Mesothelial cell of epicardium (in vitro differentiated cells): ENCODE measurements around the gene COL27A1. TPM values are rescaled to one million over a fixed set of nuclear protein-coding genes. Genes with fewer than 3 reads are reported as not detected.

Source experiments
- DNase-seq, 2 experiments: peaks; one replicate each; pipeline ENCODE4 v3.0.0; 2021; ENCODE audit warnings: low spot score in 2 of 2; ENCODE audit not compliant: unreplicated experiment in 2 of 2
- H3K27ac Mint-ChIP-seq: 2 replicates; pipeline ENCODE4 v1.8.0; 2021; ENCODE audit warnings: mixed read lengths
- H3K27me3 Mint-ChIP-seq: 2 replicates; pipeline ENCODE4 v1.8.0; 2021; ENCODE audit warnings: low read depth, mixed read lengths
- H3K36me3 Mint-ChIP-seq: 2 replicates; pipeline ENCODE4 v1.8.0; 2021; ENCODE audit warnings: mixed read lengths
- H3K4me1 Mint-ChIP-seq: 2 replicates; pipeline ENCODE4 v1.8.0; 2021; ENCODE audit warnings: mixed read lengths
- H3K4me3 Mint-ChIP-seq: 2 replicates; pipeline ENCODE4 v1.8.0; 2021; ENCODE audit warnings: mild to moderate bottlenecking, moderate library complexity, mixed read lengths
- H3K9me3 Mint-ChIP-seq: 2 replicates; pipeline ENCODE4 v1.8.0; 2021; ENCODE audit warnings: mixed read lengths
- total RNA-seq: library from RNA; stranded (reverse); gene quantifications from 3 replicates; pipeline ENCODE4 v1.2.1, GENCODE V29; 2021
- TF ChIP-seq, protein P1 (sequence below): fragments of 200-600 bp; sonication (generic); IDR thresholded peaks from one replicate; pipeline ENCODE4 v1.5.0; 2021; ENCODE audit warnings: antibody characterized with exemption; ENCODE audit not compliant: unreplicated experiment

COL27A1 gene
- total RNA-seq, 1 donor from 2014 or later, result 138 TPM

DNA sequence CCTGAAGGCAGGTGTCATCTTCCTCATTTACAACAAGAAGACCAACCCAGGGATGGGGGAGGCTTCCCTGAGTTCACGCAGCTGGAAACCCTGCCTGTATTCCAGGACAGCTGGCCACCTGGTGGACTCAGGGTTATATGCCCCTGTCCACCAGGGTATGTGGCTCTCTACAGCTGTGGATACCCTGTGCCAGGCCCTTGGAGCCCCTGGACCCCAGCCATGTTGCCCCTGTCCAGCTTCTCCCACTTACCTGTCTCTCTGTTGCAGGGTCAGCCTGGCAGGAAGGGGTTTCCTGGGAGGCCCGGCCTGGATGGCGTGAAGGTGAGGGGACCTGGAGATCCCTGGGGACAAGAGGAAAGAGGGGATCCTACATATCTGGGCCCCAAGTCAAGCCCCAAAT lies 87.9 kb downstream of the COL27A1 start:
- Mint-ChIP-seq H3K4me1 (peaks cover 9% of the 10 kb centered on the region), H3K9me3 (no peaks in the 10 kb centered on the region), H3K27me3 (no peaks in the 10 kb centered on the region), H3K27ac (no peak overlapping the region), H3K36me3 (peaks cover 18% of the 10 kb centered on the region), H3K4me3 (no peak overlapping the region)
- DNase-seq, result no peak
- TF ChIP-seq, protein P1, sequence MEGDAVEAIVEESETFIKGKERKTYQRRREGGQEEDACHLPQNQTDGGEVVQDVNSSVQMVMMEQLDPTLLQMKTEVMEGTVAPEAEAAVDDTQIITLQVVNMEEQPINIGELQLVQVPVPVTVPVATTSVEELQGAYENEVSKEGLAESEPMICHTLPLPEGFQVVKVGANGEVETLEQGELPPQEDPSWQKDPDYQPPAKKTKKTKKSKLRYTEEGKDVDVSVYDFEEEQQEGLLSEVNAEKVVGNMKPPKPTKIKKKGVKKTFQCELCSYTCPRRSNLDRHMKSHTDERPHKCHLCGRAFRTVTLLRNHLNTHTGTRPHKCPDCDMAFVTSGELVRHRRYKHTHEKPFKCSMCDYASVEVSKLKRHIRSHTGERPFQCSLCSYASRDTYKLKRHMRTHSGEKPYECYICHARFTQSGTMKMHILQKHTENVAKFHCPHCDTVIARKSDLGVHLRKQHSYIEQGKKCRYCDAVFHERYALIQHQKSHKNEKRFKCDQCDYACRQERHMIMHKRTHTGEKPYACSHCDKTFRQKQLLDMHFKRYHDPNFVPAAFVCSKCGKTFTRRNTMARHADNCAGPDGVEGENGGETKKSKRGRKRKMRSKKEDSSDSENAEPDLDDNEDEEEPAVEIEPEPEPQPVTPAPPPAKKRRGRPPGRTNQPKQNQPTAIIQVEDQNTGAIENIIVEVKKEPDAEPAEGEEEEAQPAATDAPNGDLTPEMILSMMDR, result no peak

GRCh38 chr9:114244570-114244969 lies 89.2 kb downstream of the COL27A1 start:
- peaks cover 18% of the 10 kb centered on the region for H3K36me3 Mint-ChIP-seq
- TF ChIP-seq, protein P1, result no peak
- DNase-seq, result no peak
- no peak overlapping the region for H3K4me3 Mint-ChIP-seq
- H3K9me3 Mint-ChIP-seq, result no peaks in the 10 kb centered on the region
- no peak overlapping the region for H3K27ac Mint-ChIP-seq
- H3K27me3 Mint-ChIP-seq, result no peaks in the 10 kb centered on the region
- no peaks in the 10 kb centered on the region for H3K4me1 Mint-ChIP-seq

GRCh38 chr9:114246558-114246957 lies 91.2 kb downstream of the COL27A1 start:
- DNase-seq, result no peak
- no peaks in the 10 kb centered on the region for H3K27me3 Mint-ChIP-seq
- H3K4me1 Mint-ChIP-seq, result no peaks in the 10 kb centered on the region
- no peaks in the 10 kb centered on the region for H3K9me3 Mint-ChIP-seq
- H3K27ac Mint-ChIP-seq, result no peak overlapping the region
- TF ChIP-seq, protein P1, result no peak
- H3K36me3 Mint-ChIP-seq, result peaks cover 16% of the 10 kb centered on the region
- H3K4me3 Mint-ChIP-seq, result no peak overlapping the region

DNA sequence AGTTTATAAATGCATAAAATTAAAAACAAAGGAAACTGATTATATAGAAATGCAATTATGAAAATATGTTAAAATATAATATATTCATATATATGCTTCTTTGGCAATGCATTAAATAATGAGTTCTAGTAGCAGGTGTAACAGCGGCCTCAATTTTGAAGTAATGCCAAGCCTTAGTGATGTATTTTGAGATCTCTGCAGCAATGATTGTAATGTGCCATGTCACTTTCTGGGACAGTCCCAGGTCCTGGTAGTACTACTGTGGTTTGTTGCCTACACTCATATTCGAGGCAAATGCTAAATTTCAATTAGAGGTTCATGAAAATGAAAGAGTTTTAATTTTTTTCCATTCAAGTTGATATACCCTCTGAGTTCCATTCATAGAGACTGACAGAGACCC lies 91.7 kb downstream of the COL27A1 start:
- no peak overlapping the region for H3K27ac Mint-ChIP-seq
- no peaks in the 10 kb centered on the region for H3K9me3 Mint-ChIP-seq
- H3K4me1 Mint-ChIP-seq, result no peaks in the 10 kb centered on the region
- H3K27me3 Mint-ChIP-seq, result no peaks in the 10 kb centered on the region
- peaks cover 11% of the 10 kb centered on the region for H3K36me3 Mint-ChIP-seq
- H3K4me3 Mint-ChIP-seq, result no peak overlapping the region
- no peak for DNase-seq
- TF ChIP-seq, protein P1, result no peak

DNA sequence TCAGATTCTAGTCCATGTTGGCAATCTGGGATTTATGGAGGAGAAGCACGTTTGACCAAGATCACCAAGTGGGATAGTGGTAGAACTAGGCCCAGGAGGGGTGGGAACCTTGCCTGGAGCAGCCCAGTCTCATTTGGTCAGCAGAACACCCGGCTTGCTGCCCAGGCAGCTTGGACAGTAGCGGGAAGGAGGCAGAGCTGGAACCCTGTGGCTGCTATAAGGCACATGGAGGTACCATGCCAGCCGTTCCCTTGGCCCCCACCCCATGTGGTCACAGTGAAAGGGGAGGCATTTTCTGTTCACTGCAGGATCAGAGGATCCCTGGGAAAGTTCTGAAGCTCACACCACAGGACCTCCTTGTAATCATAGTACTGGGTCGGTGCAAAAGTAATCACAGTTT lies 92.2 kb downstream of the COL27A1 start:
- no peaks in the 10 kb centered on the region for H3K4me1 Mint-ChIP-seq
- H3K36me3 Mint-ChIP-seq, result peaks cover 10% of the 10 kb centered on the region
- H3K27me3 Mint-ChIP-seq, result no peaks in the 10 kb centered on the region
- TF ChIP-seq, protein P1, result no peak
- H3K9me3 Mint-ChIP-seq, result no peaks in the 10 kb centered on the region
- H3K27ac Mint-ChIP-seq, result no peak overlapping the region
- no peak for DNase-seq
- no peak overlapping the region for H3K4me3 Mint-ChIP-seq

GRCh38 chr9:114248299-114248707 lies 93.0 kb downstream of the COL27A1 start:
- Mint-ChIP-seq H3K27ac (no peak overlapping the region), H3K36me3 (peaks cover 4% of the 10 kb centered on the region), H3K4me3 (no peak overlapping the region), H3K9me3 (no peaks in the 10 kb centered on the region), H3K4me1 (no peaks in the 10 kb centered on the region), H3K27me3 (no peaks in the 10 kb centered on the region)
- DNase-seq, result no peak
- TF ChIP-seq, protein P1, result no peak
